Stomach smooth muscle (tissue), 2 donors: ENCODE data around the gene PLPPR3.

Source experiments
- H3K27ac ChIP-seq: one replicate; pipeline ENCODE4 v1.7.0; 2013; ENCODE audit warnings: mild to moderate bottlenecking, low read length, inconsistent platforms
- H3K27me3 ChIP-seq, 2 donors: one replicate each; pipeline ENCODE4 v1.7.0; 2013; ENCODE audit warnings: low read length in 2 of 2; ENCODE audit not compliant: insufficient read depth in 2 of 2, control insufficient read depth in 1 of 2
- H3K36me3 ChIP-seq, 2 donors: one replicate each; pipeline ENCODE4 v1.7.0; 2013; ENCODE audit warnings: low read length in 2 of 2; ENCODE audit not compliant: control insufficient read depth in 2 of 2, insufficient read depth in 2 of 2
- H3K4me1 ChIP-seq: one replicate; pipeline ENCODE4 v1.7.0; 2013; ENCODE audit warnings: low read length; ENCODE audit not compliant: control insufficient read depth, insufficient read depth
- H3K4me3 ChIP-seq, 2 donors: one replicate each; pipeline ENCODE4 v1.7.0; 2013; ENCODE audit warnings: low read length in 2 of 2
- H3K9ac ChIP-seq, 2 donors: one replicate each; pipeline ENCODE4 v1.7.0; 2013; ENCODE audit warnings: low read length in 2 of 2, mild to moderate bottlenecking in 1 of 2
- H3K9me3 ChIP-seq, 2 donors: one replicate each; pipeline ENCODE4 v1.7.0; 2013; ENCODE audit warnings: low read length in 2 of 2; ENCODE audit not compliant: control insufficient read depth in 2 of 2
- donor health status: healthy.
- donor health status: Pancreatic carcinoma.

The PLPPR3 gene

GRCh38 chr19:821825-822503 lies at the start of gene PLPPR3:
Gene PLPPR3 (minus strand): TSS chr19:821955. CDS start chr19:821559, 396 bp downstream.
- peak within 1 kb of the TSS in 1 of 2 donors; percentile 29 for H3K4me3 ChIP-seq
- no peaks in the 10 kb centered on the region for H3K36me3 ChIP-seq

DNA sequence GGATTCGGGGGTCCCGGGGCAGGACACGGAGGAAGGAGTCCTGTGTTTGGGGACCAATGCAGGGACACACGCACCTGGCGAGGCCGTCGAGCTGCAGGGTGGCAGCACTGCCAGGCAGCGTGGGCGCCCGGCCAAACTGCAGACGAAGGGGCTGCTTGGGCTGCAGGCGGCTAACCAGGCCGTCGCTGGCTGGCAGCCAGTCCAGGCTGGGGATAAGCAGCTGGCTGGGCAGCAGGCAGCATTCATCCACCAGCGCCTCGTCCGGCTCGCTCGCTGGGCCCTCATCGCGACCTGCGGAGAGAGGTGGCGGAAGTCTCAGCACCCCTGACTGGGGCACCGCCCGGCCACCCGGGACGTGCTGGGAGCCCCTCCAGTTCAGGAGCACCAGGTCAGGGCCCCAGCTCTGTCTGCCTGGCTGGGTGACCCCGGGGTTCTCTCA lies 49.2 kb upstream of the PLPPR3 start:
- peaks cover 31% of the 10 kb centered on the region for H3K4me1 ChIP-seq
- H3K27me3 ChIP-seq: no peaks in the 10 kb centered on the region
- peaks cover 3 to 16% of the 10 kb centered on the region in 2 donors for H3K36me3 ChIP-seq
- no peak overlapping the region for H3K9ac ChIP-seq
- no peaks in the 10 kb centered on the region for H3K9me3 ChIP-seq
- peak overlapping the region; percentile 74 for H3K27ac ChIP-seq
- H3K4me3 ChIP-seq: no peak overlapping the region

More at GRCh38 chr19:821825-822503, at the start of gene PLPPR3:
- Histone ChIP-seq H3K27ac (no peak within 1 kb of the TSS), H3K9ac (no peak within 1 kb of the TSS), H3K27me3 (peaks cover 7 to 17% of the 10 kb centered on the region in 2 donors), H3K4me1 (peaks cover 5% of the 10 kb centered on the region), H3K9me3 (no peaks in the 10 kb centered on the region)

DNA sequence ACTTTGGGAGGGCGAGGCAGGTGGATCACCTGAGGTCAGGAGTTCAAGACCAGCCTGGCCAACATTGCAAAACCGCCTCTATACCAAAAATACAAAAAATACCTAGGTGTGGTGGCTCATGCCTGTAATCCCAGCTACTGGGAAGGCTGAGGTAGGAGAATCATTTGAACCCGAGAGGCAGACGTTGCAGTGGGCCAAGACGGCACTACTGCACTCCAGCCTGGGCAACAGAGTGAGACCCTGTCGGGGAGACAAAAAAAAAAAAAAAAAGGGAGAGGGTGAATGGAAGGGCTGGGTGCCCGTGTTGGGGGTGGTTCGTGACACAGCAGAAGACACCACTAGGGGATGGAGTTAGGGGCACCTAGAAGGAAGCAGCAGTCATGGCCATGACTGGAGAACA lies 48.6 kb upstream of the PLPPR3 start:
- Histone ChIP-seq H3K9me3 (no peaks in the 10 kb centered on the region), H3K27ac (peak overlapping the region; percentile 74), H3K4me3 (no peak overlapping the region), H3K9ac (no peak overlapping the region), H3K4me1 (peaks cover 31% of the 10 kb centered on the region), H3K36me3 (peaks cover 3 to 16% of the 10 kb centered on the region in 2 donors), H3K27me3 (no peaks in the 10 kb centered on the region)

DNA sequence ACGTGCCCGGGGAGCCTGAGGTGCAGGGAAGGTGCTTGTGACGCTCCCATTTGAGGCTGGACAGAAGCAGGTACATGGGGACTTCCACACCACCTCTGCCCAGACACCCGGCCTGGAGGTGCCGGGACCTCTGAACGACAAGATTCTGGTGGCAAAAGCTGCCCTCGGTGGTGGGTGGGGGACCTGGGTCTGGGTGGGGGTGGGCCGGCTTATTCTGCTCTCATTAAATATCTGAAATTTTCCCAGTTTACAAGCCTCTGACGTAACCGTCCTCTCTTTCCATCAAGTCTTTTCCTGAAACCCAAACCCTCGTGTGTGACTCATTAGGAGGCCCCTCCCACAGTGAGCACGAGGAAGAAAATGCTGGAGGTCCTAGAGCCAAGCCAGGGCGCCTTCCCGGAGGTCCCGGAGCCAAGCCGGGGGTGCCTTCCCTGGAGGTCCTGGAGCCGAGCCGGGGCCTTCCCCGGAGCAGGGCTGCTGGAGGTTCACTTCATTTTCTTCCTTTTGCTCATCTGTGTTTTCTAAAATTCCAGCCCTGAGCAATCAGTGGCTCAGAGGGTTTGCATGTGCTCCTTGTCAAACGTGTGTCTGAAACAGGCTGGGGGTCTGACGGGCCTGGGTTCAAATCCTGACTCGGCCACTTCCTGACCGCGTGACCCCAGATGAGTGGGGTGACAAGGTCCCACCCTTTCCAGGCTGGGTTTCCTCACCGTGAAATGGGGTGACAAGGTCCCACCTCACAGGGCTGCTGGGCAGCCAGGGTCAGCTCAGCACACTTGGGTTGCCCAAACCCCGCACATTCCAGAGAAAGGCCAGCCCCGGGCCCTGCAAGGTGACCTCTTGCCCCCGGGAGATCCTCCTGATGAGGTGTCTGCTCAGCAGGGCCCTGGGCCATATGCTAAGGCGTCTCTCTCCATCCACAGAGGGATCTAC lies 47.8 kb upstream of the PLPPR3 start:
- Histone ChIP-seq H3K9ac (no peak overlapping the region), H3K36me3 (peaks cover 3 to 11% of the 10 kb centered on the region in 2 donors), H3K27ac (peak overlapping the region; percentile 74)

DNA sequence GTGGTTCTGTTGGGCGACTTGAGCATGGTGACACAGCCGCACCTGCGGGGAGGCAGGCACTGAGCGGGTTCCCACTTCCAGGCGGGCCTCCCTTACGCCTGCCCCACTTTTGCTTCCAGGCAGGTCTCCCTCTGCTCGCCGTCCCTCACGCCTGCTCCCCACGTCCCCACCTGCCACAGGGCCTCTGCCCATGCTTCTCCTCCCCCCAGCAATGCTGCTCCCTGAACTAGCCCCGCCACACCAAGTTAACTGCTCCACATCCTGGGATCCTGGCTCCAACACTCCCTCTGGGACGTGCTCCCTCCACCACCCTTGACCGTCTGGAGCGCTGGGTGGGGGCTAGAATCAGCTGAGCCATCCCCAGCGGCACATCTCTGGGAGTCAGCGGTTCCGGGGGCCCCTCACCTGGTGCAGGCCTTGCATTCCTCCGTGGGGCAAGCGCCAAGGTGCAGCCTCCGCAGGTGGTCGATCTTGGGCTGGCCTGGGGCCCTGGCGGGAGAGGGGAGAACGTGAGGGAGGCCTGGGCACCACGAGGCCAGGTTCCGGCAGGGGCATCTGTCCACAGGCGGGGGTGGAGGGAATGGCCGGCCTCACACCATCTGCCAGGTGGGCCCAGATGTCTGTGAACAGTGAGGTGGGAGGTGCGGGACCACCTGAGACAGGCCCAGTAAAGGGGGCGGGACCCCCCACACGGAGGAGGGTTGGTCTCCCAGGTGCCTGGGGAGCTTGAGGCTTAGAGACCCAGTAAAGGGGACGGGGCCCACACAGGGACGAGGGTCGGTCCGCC lies 46.9 kb upstream of the PLPPR3 start:
- Histone ChIP-seq H3K4me1 (peaks cover 38% of the 10 kb centered on the region), H3K27ac (peak overlapping the region; percentile 37), H3K4me3 (no peak overlapping the region), H3K36me3 (peaks cover 3 to 7% of the 10 kb centered on the region in 2 donors), H3K9me3 (no peaks in the 10 kb centered on the region), H3K9ac (no peak overlapping the region), H3K27me3 (no peaks in the 10 kb centered on the region)

More for the DNA sequence above, 47.8 kb upstream of the PLPPR3 start:
- no peak overlapping the region for H3K4me3 ChIP-seq
- H3K27me3 ChIP-seq: no peaks in the 10 kb centered on the region
- H3K9me3 ChIP-seq: no peaks in the 10 kb centered on the region
- H3K4me1 ChIP-seq: peaks cover 31% of the 10 kb centered on the region

DNA sequence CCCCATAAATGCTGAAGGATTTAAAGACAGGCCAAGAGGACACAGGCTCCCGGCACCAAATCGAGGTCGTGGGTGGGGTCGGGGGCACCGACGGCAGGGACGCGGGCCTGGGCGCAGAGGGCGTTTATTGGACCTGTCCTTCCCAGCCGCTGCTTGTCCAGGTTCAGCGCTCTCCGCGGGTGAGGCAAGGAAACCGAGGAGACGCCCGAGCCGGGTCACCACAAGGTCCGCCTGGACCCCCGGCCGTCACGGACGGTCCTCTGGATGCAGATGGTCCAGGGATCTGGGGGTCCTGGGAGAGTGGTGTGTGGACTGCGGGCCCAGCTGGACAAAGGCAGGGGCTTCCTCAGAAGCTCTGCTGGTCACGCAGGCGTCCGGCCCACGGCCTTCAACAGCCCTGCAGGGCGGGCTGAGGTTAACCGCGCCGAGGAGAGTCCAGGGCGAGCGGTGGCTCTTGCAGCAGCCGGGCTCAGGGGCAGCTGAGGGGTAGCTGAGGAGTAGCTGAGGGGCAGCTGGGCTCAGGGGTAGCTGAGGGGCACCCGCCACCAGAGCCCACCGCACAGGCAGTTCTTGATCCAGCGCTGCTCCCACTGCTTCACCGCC lies 46.2 kb upstream of the PLPPR3 start:
- Histone ChIP-seq H3K4me1 (peaks cover 39% of the 10 kb centered on the region), H3K36me3 (peaks cover 3 to 7% of the 10 kb centered on the region in 2 donors), H3K27me3 (peaks cover 0 to under 1% of the 10 kb centered on the region in 2 donors), H3K4me3 (no peak overlapping the region), H3K9ac (no peak overlapping the region), H3K9me3 (no peaks in the 10 kb centered on the region), H3K27ac (no peak overlapping the region)

- peaks cover 39% of the 10 kb centered on the region for H3K4me1 ChIP-seq
- peaks cover 3 to 7% of the 10 kb centered on the region in 2 donors for H3K36me3 ChIP-seq
- no peak overlapping the region for H3K4me3 ChIP-seq
- no peak overlapping the region for H3K27ac ChIP-seq
- H3K9ac ChIP-seq: no peak overlapping the region
- peaks cover 0 to 4% of the 10 kb centered on the region in 2 donors for H3K27me3 ChIP-seq
- H3K9me3 ChIP-seq: no peaks in the 10 kb centered on the region
Observed at GRCh38 chr19:867301-867793, 45.6 kb upstream of the PLPPR3 start.

- Histone ChIP-seq H3K27ac (no peak overlapping the region), H3K9me3 (no peaks in the 10 kb centered on the region), H3K36me3 (peaks cover 3 to 7% of the 10 kb centered on the region in 2 donors), H3K27me3 (peaks cover 0 to 4% of the 10 kb centered on the region in 2 donors), H3K4me3 (no peak overlapping the region), H3K4me1 (peaks cover 33% of the 10 kb centered on the region), H3K9ac (no peak overlapping the region)
Observed at GRCh38 chr19:866769-867300, 45.1 kb upstream of the PLPPR3 start.

DNA sequence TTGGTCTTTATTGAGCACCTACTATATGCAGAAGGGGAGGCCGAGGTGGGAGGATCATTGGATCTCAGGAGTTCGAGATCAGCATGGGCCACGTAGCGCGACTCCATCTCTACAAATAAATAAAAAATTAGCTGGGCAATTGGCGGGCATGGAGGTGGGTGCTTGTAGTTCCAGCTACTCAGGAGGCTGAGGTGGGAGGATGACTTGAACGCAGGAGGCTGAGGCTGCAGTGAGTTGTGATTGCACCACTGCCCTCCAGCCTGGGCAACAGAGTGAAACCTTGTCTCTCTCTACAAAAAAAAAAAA lies 41.5 kb upstream of the PLPPR3 start:
- H3K9ac ChIP-seq: no peak overlapping the region

More for the DNA sequence above, 41.5 kb upstream of the PLPPR3 start:
- Histone ChIP-seq H3K9me3 (no peaks in the 10 kb centered on the region), H3K27me3 (peaks cover 15 to 23% of the 10 kb centered on the region in 2 donors), H3K27ac (no peak overlapping the region), H3K36me3 (peaks cover 3 to 4% of the 10 kb centered on the region in 2 donors), H3K4me1 (peaks cover 32% of the 10 kb centered on the region), H3K4me3 (no peak overlapping the region)
